ENCODE measurements around the gene TSC1. TPM values are rescaled to one million over a fixed set of nuclear protein-coding genes. Genes with fewer than 3 reads are reported as not detected.
A peak's percentile ranks its signal among the peaks of the same experiment; 100 is the strongest.

The TSC1 gene
- total and polyA plus RNA-seq, 2 experiments from 2014 or later = 23.7 to 48.0 TPM

DNA sequence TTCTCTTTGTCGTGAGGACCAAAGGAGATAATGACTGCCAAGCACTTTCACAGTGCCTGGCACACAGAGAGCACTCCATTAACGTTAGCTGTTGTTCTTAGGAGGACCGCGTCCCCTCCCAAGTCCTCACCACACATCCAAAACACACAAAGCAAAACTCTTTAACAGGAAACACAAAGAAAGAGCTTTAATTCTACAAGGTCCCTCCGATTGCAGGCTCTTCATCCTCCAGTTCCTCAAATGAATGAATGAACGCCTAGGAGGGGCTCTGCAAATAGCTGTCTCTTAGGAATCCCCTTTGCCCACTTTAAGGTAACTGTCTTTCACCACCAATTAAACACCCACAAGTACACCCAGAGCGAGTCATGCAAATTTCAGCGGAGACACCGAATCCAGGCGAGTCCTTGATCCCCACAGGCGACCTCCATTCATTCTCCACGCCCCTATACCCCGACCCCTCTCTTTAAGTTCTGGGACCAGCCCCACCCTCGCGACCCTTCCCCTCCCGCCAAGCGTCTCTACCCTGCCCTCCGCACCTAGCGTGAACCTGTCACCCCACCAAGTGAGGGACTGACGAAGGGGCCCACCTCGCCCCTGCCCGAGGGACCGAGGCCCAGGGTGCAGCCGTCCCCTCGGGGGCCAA is 644 bp downstream of the TSC1 start:
- Mint-ChIP-seq H3K27ac (peak overlapping the region; percentile 83), H3K36me3 (ENCODE audit: low read depth) (no peaks in the 10 kb centered on the region), H3K4me3 (peak overlapping the region; percentile 90), H3K27me3 (ENCODE audit: insufficient read depth, low read depth, poor library complexity) (peaks cover 12% of the 10 kb centered on the region), H3K4me1 (peaks cover 63% of the 10 kb centered on the region), H3K9me3 (no peaks in the 10 kb centered on the region; the same call in 2 of the 3 replicates)
- H3K27me3 ChIP-seq (ENCODE audit: insufficient read depth) = no peaks in the 10 kb centered on the region
- peak overlapping the region; percentile 99 for H3K4me3 ChIP-seq
- peaks cover 5% of the 10 kb centered on the region; the same call in 1 of the 2 replicates for H4K20me1 ChIP-seq (replicated peaks; ENCODE audit: insufficient read depth)
- ATAC-seq = peak; percentile 33
- DNase-seq (ENCODE audit: low spot score) = peak; percentile 33
- H3K4me2 ChIP-seq = peak overlapping the region; percentile 89
- H3K27ac ChIP-seq (ENCODE audit: low read depth) = peak overlapping the region; percentile 100
- no peaks in the 10 kb centered on the region for H3F3A ChIP-seq (replicated peaks; ENCODE audit: low read depth)
- H3K79me2 ChIP-seq (replicated peaks; ENCODE audit: insufficient read depth) = peaks cover 55% of the 10 kb centered on the region
- H3K36me3 ChIP-seq (ENCODE audit: insufficient read depth) = no peaks in the 10 kb centered on the region
- H2AFZ ChIP-seq = peak overlapping the region; percentile 99
- H3K4me1 ChIP-seq (ENCODE audit: insufficient read depth) = peaks cover 37% of the 10 kb centered on the region
- TF ChIP-seq, protein P1, sequence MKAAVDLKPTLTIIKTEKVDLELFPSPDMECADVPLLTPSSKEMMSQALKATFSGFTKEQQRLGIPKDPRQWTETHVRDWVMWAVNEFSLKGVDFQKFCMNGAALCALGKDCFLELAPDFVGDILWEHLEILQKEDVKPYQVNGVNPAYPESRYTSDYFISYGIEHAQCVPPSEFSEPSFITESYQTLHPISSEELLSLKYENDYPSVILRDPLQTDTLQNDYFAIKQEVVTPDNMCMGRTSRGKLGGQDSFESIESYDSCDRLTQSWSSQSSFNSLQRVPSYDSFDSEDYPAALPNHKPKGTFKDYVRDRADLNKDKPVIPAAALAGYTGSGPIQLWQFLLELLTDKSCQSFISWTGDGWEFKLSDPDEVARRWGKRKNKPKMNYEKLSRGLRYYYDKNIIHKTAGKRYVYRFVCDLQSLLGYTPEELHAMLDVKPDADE (IDR thresholded peaks at IDR 0.05) = no peak
- TF ChIP-seq ZNF331 (CRISPR knock-in tag; IDR thresholded peaks at IDR 0.05; ENCODE audit: low read depth) = no peak
- no peak for TF ChIP-seq EZH2phosphoT487 (IDR thresholded peaks at IDR 0.05; ENCODE audit: unreplicated experiment)
- TF ChIP-seq, protein P2, sequence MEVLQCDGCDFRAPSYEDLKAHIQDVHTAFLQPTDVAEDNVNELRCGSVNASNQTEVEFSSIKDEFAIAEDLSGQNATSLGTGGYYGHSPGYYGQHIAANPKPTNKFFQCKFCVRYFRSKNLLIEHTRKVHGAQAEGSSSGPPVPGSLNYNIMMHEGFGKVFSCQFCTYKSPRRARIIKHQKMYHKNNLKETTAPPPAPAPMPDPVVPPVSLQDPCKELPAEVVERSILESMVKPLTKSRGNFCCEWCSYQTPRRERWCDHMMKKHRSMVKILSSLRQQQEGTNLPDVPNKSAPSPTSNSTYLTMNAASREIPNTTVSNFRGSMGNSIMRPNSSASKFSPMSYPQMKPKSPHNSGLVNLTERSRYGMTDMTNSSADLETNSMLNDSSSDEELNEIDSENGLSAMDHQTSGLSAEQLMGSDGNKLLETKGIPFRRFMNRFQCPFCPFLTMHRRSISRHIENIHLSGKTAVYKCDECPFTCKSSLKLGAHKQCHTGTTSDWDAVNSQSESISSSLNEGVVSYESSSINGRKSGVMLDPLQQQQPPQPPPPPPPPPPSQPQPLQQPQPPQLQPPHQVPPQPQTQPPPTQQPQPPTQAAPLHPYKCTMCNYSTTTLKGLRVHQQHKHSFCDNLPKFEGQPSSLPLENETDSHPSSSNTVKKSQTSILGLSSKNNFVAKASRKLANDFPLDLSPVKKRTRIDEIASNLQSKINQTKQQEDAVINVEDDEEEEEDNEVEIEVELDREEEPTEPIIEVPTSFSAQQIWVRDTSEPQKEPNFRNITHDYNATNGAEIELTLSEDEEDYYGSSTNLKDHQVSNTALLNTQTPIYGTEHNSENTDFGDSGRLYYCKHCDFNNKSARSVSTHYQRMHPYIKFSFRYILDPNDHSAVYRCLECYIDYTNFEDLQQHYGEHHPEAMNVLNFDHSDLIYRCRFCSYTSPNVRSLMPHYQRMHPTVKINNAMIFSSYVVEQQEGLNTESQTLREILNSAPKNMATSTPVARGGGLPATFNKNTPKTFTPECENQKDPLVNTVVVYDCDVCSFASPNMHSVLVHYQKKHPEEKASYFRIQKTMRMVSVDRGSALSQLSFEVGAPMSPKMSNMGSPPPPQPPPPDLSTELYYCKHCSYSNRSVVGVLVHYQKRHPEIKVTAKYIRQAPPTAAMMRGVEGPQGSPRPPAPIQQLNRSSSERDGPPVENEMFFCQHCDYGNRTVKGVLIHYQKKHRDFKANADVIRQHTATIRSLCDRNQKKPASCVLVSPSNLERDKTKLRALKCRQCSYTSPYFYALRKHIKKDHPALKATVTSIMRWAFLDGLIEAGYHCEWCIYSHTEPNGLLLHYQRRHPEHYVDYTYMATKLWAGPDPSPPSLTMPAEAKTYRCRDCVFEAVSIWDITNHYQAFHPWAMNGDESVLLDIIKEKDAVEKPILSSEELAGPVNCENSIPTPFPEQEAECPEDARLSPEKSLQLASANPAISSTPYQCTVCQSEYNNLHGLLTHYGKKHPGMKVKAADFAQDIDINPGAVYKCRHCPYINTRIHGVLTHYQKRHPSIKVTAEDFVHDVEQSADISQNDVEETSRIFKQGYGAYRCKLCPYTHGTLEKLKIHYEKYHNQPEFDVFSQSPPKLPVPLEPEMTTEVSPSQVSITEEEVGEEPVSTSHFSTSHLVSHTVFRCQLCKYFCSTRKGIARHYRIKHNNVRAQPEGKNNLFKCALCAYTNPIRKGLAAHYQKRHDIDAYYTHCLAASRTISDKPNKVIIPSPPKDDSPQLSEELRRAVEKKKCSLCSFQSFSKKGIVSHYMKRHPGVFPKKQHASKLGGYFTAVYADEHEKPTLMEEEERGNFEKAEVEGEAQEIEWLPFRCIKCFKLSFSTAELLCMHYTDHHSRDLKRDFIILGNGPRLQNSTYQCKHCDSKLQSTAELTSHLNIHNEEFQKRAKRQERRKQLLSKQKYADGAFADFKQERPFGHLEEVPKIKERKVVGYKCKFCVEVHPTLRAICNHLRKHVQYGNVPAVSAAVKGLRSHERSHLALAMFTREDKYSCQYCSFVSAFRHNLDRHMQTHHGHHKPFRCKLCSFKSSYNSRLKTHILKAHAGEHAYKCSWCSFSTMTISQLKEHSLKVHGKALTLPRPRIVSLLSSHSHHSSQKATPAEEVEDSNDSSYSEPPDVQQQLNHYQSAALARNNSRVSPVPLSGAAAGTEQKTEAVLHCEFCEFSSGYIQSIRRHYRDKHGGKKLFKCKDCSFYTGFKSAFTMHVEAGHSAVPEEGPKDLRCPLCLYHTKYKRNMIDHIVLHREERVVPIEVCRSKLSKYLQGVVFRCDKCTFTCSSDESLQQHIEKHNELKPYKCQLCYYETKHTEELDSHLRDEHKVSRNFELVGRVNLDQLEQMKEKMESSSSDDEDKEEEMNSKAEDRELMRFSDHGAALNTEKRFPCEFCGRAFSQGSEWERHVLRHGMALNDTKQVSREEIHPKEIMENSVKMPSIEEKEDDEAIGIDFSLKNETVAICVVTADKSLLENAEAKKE (CRISPR knock-in tag; IDR thresholded peaks at IDR 0.05) = no peak
- TF ChIP-seq POLR2AphosphoS5 (IDR thresholded peaks at IDR 0.05; ENCODE audit: low read depth) = no peak
- TF ChIP-seq, protein P3, sequence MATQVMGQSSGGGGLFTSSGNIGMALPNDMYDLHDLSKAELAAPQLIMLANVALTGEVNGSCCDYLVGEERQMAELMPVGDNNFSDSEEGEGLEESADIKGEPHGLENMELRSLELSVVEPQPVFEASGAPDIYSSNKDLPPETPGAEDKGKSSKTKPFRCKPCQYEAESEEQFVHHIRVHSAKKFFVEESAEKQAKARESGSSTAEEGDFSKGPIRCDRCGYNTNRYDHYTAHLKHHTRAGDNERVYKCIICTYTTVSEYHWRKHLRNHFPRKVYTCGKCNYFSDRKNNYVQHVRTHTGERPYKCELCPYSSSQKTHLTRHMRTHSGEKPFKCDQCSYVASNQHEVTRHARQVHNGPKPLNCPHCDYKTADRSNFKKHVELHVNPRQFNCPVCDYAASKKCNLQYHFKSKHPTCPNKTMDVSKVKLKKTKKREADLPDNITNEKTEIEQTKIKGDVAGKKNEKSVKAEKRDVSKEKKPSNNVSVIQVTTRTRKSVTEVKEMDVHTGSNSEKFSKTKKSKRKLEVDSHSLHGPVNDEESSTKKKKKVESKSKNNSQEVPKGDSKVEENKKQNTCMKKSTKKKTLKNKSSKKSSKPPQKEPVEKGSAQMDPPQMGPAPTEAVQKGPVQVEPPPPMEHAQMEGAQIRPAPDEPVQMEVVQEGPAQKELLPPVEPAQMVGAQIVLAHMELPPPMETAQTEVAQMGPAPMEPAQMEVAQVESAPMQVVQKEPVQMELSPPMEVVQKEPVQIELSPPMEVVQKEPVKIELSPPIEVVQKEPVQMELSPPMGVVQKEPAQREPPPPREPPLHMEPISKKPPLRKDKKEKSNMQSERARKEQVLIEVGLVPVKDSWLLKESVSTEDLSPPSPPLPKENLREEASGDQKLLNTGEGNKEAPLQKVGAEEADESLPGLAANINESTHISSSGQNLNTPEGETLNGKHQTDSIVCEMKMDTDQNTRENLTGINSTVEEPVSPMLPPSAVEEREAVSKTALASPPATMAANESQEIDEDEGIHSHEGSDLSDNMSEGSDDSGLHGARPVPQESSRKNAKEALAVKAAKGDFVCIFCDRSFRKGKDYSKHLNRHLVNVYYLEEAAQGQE (IDR thresholded peaks at IDR 0.05; ENCODE audit: unreplicated experiment) = no peak
- no peak for TF ChIP-seq NANOG (IDR thresholded peaks at IDR 0.05; ENCODE audit: borderline replicate concordance)
- no peak for TF ChIP-seq ZNF114 (CRISPR knock-in tag; IDR thresholded peaks at IDR 0.05)
- TF ChIP-seq CREB1 (CRISPR knock-in tag; IDR thresholded peaks at IDR 0.05; ENCODE audit: low read depth) = no peak
- no peak for TF ChIP-seq STAT1 (IDR thresholded peaks at IDR 0.05; ENCODE audit: unreplicated experiment)
- no peak for TF ChIP-seq JUNB (IDR thresholded peaks at IDR 0.05; ENCODE audit: unreplicated experiment)
- TF ChIP-seq, protein P4, sequence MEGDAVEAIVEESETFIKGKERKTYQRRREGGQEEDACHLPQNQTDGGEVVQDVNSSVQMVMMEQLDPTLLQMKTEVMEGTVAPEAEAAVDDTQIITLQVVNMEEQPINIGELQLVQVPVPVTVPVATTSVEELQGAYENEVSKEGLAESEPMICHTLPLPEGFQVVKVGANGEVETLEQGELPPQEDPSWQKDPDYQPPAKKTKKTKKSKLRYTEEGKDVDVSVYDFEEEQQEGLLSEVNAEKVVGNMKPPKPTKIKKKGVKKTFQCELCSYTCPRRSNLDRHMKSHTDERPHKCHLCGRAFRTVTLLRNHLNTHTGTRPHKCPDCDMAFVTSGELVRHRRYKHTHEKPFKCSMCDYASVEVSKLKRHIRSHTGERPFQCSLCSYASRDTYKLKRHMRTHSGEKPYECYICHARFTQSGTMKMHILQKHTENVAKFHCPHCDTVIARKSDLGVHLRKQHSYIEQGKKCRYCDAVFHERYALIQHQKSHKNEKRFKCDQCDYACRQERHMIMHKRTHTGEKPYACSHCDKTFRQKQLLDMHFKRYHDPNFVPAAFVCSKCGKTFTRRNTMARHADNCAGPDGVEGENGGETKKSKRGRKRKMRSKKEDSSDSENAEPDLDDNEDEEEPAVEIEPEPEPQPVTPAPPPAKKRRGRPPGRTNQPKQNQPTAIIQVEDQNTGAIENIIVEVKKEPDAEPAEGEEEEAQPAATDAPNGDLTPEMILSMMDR (conservative IDR thresholded peaks at IDR 0.05; ENCODE audit: low read depth in 2 of 2) = no peak
- no peak for TF ChIP-seq EZH2 (IDR thresholded peaks at IDR 0.05; ENCODE audit: low read depth, unreplicated experiment)
- H3K9me2 ChIP-seq (ENCODE audit: insufficient read depth) = no peaks in the 10 kb centered on the region

Data from GM23338 (cell line).